HCT116 (cell line): Measurements from ENCODE around the gene ATP13A4. TPM values are rescaled to one million over a fixed set of nuclear protein-coding genes. Genes with fewer than 3 reads are reported as not detected.

Experiments
- ATAC-seq: fragments of 200-7000 bp; cut with Tn5 transposase; 2 replicates; pipeline ENCODE4 v1.9.1; 2020; ENCODE audit warnings: mild to moderate bottlenecking, moderate library complexity
- BruUV-seq: library from RNA; stranded (reverse); fragments of 400-500 nt; replicated peaks from 2 replicates; lab custom pipeline; 2021; lab: Mats Ljungman, UMichigan
- CTCF ChIA-PET: fragments of 300-600 bp; sonication (Branson Sonifier 250); formaldehyde crosslinking; loops from one replicate; lab custom pipeline; 2021; ENCODE audit warnings: antibody characterized with exemption; lab: Charles Lee
- POLR2A ChIA-PET: fragments of 300-600, 350-600 bp; sonication (Branson Sonifier 250); formaldehyde crosslinking; loops from one replicate; lab custom pipeline; 2021; ENCODE audit warnings: antibody characterized with exemption; lab: Charles Lee
- RAD21 ChIA-PET, 2 experiments: fragments of 300-600 bp; sonication (Branson Sonifier 250); formaldehyde crosslinking; loops; one replicate each; lab custom pipeline; 2023; ENCODE audit warnings: low total read pairs in 2 of 2; ENCODE audit not compliant: uncharacterized antibody in 2 of 2, unreplicated experiment in 2 of 2, low non-redundant PET in 1 of 2; lab: Charles Lee
- DNase-seq: peaks from one replicate; pipeline ENCODE4 v3.0.0-alpha.2; 2010; ENCODE audit warnings: low read depth, low spot score
- H2AFZ ChIP-seq: fragments of 200-600 bp; shearing (Covaris generic), sonication (generic); 2 replicates; pipeline ENCODE4 v1.6.1; 2017; ENCODE audit warnings: low read depth, mixed run types, mixed read lengths, antibody characterized with exemption, low read length; ENCODE audit not compliant: poor library complexity, severe bottlenecking
- H3K27ac ChIP-seq: 2 replicates; pipeline ENCODE4 v1.5.1; 2012; ENCODE audit warnings: low read depth, low read length
- H3K27me3 ChIP-seq: fragments of 200-600 bp; sonication (generic); 2 replicates; pipeline ENCODE4 v1.6.1; 2016; ENCODE audit warnings: mixed run types, low read length, mixed read lengths; ENCODE audit not compliant: insufficient read depth
- H3K36me3 ChIP-seq, 2 experiments: fragments of 200-500 bp in 1 of 2; fragments of 200-600 bp in 1 of 2; sonication (Bioruptor generic) in 1 of 2; sonication (generic) in 1 of 2; 2 replicates each; pipeline versions ENCODE4 v1.5.1 to v1.6.1; 2014 to 2016; ENCODE audit warnings: low read length in 2 of 2, inconsistent platforms in 1 of 2, mixed read lengths in 1 of 2, mixed run types in 1 of 2; ENCODE audit not compliant: insufficient read depth in 2 of 2, control insufficient read depth in 1 of 2
- H3K4me1 ChIP-seq, 2 experiments: fragments of 200-600 bp in 1 of 2; sonication (generic) in 1 of 2; 2 replicates each; pipeline versions ENCODE4 v1.5.1 to v1.6.1; 2012 to 2017; ENCODE audit warnings: low read length in 2 of 2, inconsistent platforms in 1 of 2, mild to moderate bottlenecking in 1 of 2, mixed read lengths in 1 of 2, mixed run types in 1 of 2, moderate library complexity in 1 of 2; ENCODE audit not compliant: insufficient read depth in 2 of 2, control insufficient read depth in 1 of 2
- H3K4me2 ChIP-seq: fragments of 200-600 bp; sonication (generic); 2 replicates; pipeline ENCODE4 v1.6.1; 2017; ENCODE audit warnings: mixed run types, low read length, mixed read lengths
- H3K4me3 ChIP-seq, 2 experiments: fragments of 200-600 bp in 1 of 2; sonication (generic) in 1 of 2; replicated peaks in 1 of 2; 2 replicates each; pipeline ENCODE4 v1.5.1; 2011 to 2016; ENCODE audit warnings: low read length in 2 of 2, control low read depth in 1 of 2, low read depth in 1 of 2, mild to moderate bottlenecking in 1 of 2, mixed read lengths in 1 of 2, mixed run types in 1 of 2
- H3K79me2 ChIP-seq: fragments of 200-600 bp; sonication (generic); 2 replicates; pipeline ENCODE4 v1.6.1; 2017; ENCODE audit warnings: mild to moderate bottlenecking, mixed run types, low read length, moderate library complexity, mixed read lengths; ENCODE audit not compliant: insufficient read depth
- H3K9ac ChIP-seq: fragments of 200-600 bp; sonication (generic); 2 replicates; pipeline ENCODE4 v1.6.1; 2016; ENCODE audit warnings: low read length, mixed read lengths
- H3K9me2 ChIP-seq: fragments of 200-600 bp; sonication (generic), shearing (Covaris generic); 2 replicates; pipeline ENCODE4 v1.6.1; 2017; ENCODE audit warnings: mixed run types, mild to moderate bottlenecking, moderate library complexity; ENCODE audit not compliant: insufficient read depth
- H3K9me3 ChIP-seq, 2 experiments: fragments of 200-500 bp in 1 of 2; fragments of 200-600 bp in 1 of 2; sonication (Bioruptor generic) in 1 of 2; sonication (generic) in 1 of 2; 2 replicates each; pipeline ENCODE4 v1.6.1; 2014 to 2017; ENCODE audit warnings: low read length in 2 of 2, mixed read lengths in 2 of 2, inconsistent platforms in 1 of 2, low read depth in 1 of 2, mild to moderate bottlenecking in 1 of 2, mixed run types in 1 of 2, moderate library complexity in 1 of 2; ENCODE audit not compliant: control insufficient read depth in 1 of 2, insufficient read depth in 1 of 2
- H4K20me1 ChIP-seq: fragments of 200-600 bp; sonication (generic), shearing (Covaris generic); 2 replicates; pipeline ENCODE4 v1.6.1; 2017; ENCODE audit warnings: mixed run types, mild to moderate bottlenecking, moderate library complexity; ENCODE audit not compliant: insufficient read depth
- CBX3 ChIP-seq: IDR thresholded peaks from 2 replicates; pipeline ENCODE4 v1.6.1; 2012; ENCODE audit warnings: low read depth
- CEBPB ChIP-seq: IDR thresholded peaks from 2 replicates; pipeline ENCODE4 v1.6.1; 2012; ENCODE audit warnings: low read depth
- EGR1 ChIP-seq: IDR thresholded peaks from 2 replicates; pipeline ENCODE4 v1.6.1; 2012; ENCODE audit warnings: low read depth
- EZH2 ChIP-seq: fragments of 200-600 bp; sonication (generic); IDR thresholded peaks from 2 replicates; pipeline ENCODE4 v1.6.1; 2017; ENCODE audit warnings: antibody characterized with exemption, mixed run types
- FOSL1 ChIP-seq: IDR thresholded peaks from 2 replicates; pipeline ENCODE4 v1.6.1; 2012; ENCODE audit warnings: low read depth
- JUND ChIP-seq: IDR thresholded peaks from 2 replicates; pipeline ENCODE4 v1.6.1; 2012
- POLR2A ChIP-seq: IDR thresholded peaks from 2 replicates; pipeline ENCODE4 v1.7.0; 2011; ENCODE audit warnings: borderline replicate concordance; ENCODE audit not compliant: insufficient read depth, insufficient read length; ENCODE audit errors: extremely low read depth
- SP1 ChIP-seq: IDR thresholded peaks from 2 replicates; pipeline ENCODE4 v1.6.1; 2012; ENCODE audit warnings: low read depth
- TCF7L2 ChIP-seq: IDR thresholded peaks from 2 replicates; pipeline ENCODE4 v1.7.0; 2011; ENCODE audit warnings: borderline replicate concordance, inconsistent platforms; ENCODE audit not compliant: insufficient read depth, insufficient read length; ENCODE audit errors: extremely low read depth
- ZFX ChIP-seq: fragments of 450-650 bp; IDR thresholded peaks from 2 replicates; pipeline ENCODE4 v1.6.1; 2017
- ZNF274 ChIP-seq: fragments of 200-500 bp; sonication (Bioruptor generic); IDR thresholded peaks from 2 replicates; pipeline ENCODE4 v1.6.1; 2014; ENCODE audit warnings: mild to moderate bottlenecking, low read depth, low read length, inconsistent platforms
- intact Hi-C: fragments of 100-400 bp; cut with micrococcal nuclease; formaldehyde crosslinking; loops from 2 replicates; pipeline ENCODE4 v1.10.0; 2022
- total RNA-seq: library from RNA; stranded (reverse); gene quantifications from one replicate; pipeline ENCODE4 v1.2.1, GENCODE V29; 2021; ENCODE audit not compliant: unreplicated experiment
- TF ChIP-seq, protein P1 (sequence below): IDR thresholded peaks from 2 replicates; pipeline ENCODE4 v1.6.1; 2012; ENCODE audit warnings: low read depth
- TF ChIP-seq, protein P2 (sequence below), 3 experiments: fragments of 200-600 bp in 1 of 3; sonication (generic) in 1 of 3; IDR thresholded peaks in 2 of 3; conservative IDR thresholded peaks in 1 of 3; 2 replicates each; pipeline ENCODE4 v1.5.1; 2012 to 2017; ENCODE audit warnings: low read depth in 2 of 3, low read length in 2 of 3, antibody characterized with exemption in 1 of 3, borderline replicate concordance in 1 of 3, control low read depth in 1 of 3, mild to moderate bottlenecking in 1 of 3, mixed read lengths in 1 of 3, mixed run types in 1 of 3, moderate library complexity in 1 of 3; ENCODE audit not compliant: insufficient read depth in 1 of 3

ATP13A4 gene
- total RNA-seq, 1 experiment from 2014 or later: 0.15 TPM

DNA sequence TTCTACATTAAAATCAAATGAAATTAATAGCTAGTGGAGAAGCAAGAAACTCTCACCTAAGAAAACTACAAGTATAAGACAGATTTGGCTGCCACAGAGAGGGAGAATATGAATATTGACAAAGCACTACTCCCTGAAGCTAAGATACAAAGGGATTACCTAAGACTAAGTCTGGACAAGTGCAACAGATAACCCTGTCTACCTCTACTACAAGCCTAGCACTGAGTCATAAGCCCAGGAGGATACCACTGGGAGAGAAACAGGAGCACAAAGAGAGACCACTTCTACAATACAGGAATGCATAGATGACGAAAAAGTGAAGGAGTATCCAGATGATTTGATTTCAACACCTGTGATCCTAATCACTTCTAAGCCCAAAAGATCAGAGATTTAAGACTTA lies 10.4 kb downstream of the ATP13A4 start:
- intact Hi-C loops: no loop called here
- CTCF ChIA-PET: no interaction called here
- no peak overlapping the region for H2AFZ ChIP-seq
- H3K4me2 ChIP-seq: no peak overlapping the region
- H3K27ac ChIP-seq: no peak overlapping the region
- TF ChIP-seq POLR2A (no peak), ZNF274 (no peak), SP1 (no peak), JUND (no peak), CEBPB (no peak), ZFX (no peak), EZH2 (no peak), TCF7L2 (no peak), EGR1 (no peak), FOSL1 (no peak), CBX3 (no peak)
- TF ChIP-seq, protein P1, sequence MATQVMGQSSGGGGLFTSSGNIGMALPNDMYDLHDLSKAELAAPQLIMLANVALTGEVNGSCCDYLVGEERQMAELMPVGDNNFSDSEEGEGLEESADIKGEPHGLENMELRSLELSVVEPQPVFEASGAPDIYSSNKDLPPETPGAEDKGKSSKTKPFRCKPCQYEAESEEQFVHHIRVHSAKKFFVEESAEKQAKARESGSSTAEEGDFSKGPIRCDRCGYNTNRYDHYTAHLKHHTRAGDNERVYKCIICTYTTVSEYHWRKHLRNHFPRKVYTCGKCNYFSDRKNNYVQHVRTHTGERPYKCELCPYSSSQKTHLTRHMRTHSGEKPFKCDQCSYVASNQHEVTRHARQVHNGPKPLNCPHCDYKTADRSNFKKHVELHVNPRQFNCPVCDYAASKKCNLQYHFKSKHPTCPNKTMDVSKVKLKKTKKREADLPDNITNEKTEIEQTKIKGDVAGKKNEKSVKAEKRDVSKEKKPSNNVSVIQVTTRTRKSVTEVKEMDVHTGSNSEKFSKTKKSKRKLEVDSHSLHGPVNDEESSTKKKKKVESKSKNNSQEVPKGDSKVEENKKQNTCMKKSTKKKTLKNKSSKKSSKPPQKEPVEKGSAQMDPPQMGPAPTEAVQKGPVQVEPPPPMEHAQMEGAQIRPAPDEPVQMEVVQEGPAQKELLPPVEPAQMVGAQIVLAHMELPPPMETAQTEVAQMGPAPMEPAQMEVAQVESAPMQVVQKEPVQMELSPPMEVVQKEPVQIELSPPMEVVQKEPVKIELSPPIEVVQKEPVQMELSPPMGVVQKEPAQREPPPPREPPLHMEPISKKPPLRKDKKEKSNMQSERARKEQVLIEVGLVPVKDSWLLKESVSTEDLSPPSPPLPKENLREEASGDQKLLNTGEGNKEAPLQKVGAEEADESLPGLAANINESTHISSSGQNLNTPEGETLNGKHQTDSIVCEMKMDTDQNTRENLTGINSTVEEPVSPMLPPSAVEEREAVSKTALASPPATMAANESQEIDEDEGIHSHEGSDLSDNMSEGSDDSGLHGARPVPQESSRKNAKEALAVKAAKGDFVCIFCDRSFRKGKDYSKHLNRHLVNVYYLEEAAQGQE: no peak
- TF ChIP-seq, protein P2, sequence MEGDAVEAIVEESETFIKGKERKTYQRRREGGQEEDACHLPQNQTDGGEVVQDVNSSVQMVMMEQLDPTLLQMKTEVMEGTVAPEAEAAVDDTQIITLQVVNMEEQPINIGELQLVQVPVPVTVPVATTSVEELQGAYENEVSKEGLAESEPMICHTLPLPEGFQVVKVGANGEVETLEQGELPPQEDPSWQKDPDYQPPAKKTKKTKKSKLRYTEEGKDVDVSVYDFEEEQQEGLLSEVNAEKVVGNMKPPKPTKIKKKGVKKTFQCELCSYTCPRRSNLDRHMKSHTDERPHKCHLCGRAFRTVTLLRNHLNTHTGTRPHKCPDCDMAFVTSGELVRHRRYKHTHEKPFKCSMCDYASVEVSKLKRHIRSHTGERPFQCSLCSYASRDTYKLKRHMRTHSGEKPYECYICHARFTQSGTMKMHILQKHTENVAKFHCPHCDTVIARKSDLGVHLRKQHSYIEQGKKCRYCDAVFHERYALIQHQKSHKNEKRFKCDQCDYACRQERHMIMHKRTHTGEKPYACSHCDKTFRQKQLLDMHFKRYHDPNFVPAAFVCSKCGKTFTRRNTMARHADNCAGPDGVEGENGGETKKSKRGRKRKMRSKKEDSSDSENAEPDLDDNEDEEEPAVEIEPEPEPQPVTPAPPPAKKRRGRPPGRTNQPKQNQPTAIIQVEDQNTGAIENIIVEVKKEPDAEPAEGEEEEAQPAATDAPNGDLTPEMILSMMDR (IDR thresholded peaks at IDR 0.05 in 2 of 3, conservative IDR thresholded peaks at IDR 0.05 in 1 of 3; ENCODE audit: borderline replicate concordance in 1 of 3, insufficient read depth in 1 of 3, low read depth in 2 of 3, low read length in 2 of 3): no peak
- BruUV-seq: no TSS peak
- DNase-seq (no peak), ATAC-seq (no peak)
- H3K79me2 ChIP-seq: no peaks in the 10 kb centered on the region
- no peaks in the 10 kb centered on the region for H3K9me2 ChIP-seq
- H3K9me3 ChIP-seq: no peaks in the 10 kb centered on the region
- H3K9ac ChIP-seq: no peak overlapping the region
- H4K20me1 ChIP-seq: no peaks in the 10 kb centered on the region
- H3K27me3 ChIP-seq: 0 out of 2 replicates have a peak, but pooled peaks cover 4% of the 10 kb centered on the region
- H3K4me3 ChIP-seq: no peak overlapping the region
- H3K4me1 ChIP-seq: no peaks in the 10 kb centered on the region
- POLR2A ChIA-PET: no interaction called here
- RAD21 ChIA-PET: no interaction called here
- H3K36me3 ChIP-seq: no peaks in the 10 kb centered on the region
